Lower leg skin (tissue), 4 donors: ENCODE data around the gene RAB11FIP3. TPM values are rescaled to one million over a fixed set of nuclear protein-coding genes. Genes with fewer than 3 reads are reported as not detected.

Experiments
- DNase-seq, 2 donors: peaks; one replicate each; pipeline ENCODE4 v3.0.0-alpha.2; 2019; ENCODE audit warnings: low spot score in 2 of 2
- H3K4me3 ChIP-seq: fragments of 200-600 bp; sonication (generic); 2 replicates; pipeline ENCODE4 v1.5.1; 2017; ENCODE audit warnings: mild to moderate bottlenecking, low read depth; ENCODE audit not compliant: poor library complexity, severe bottlenecking
- CTCF ChIP-seq, 3 donors: fragments of 450-650 bp; IDR thresholded peaks; one replicate each; pipeline ENCODE4 v1.5.1; 2016; ENCODE audit warnings: antibody characterized with exemption in 3 of 3, mild to moderate bottlenecking in 3 of 3, moderate library complexity in 2 of 3
- POLR2A ChIP-seq, 2 donors: fragments of 450-650 bp; IDR thresholded peaks; one replicate each; pipeline ENCODE4 v1.6.1; 2016 to 2017; ENCODE audit warnings: antibody characterized with exemption in 2 of 2, mild to moderate bottlenecking in 1 of 2, moderate library complexity in 1 of 2
- WGBS, 2 donors: methylation state at CpG; one replicate each; pipeline ENCODE4 v1.1.5; 2018; 5-methylcytosine and 5-hydroxymethylcytosine counted together
- intact Hi-C: fragments of 100-400 bp; cut with DNase I; formaldehyde crosslinking; loops from one replicate; pipeline ENCODE4 v1.15.0; 2023; ENCODE audit warnings: low total_unique reads
- total RNA-seq, 4 donors: library from RNA; depleted of rRNA; stranded (reverse); fragments of >200 nt; gene quantifications; one replicate each; pipeline ENCODE4 v1.1.0, GENCODE V29; 2016

Gene RAB11FIP3
- total RNA-seq, 4 donors from 2014 or later: 22.1 to 66.3 (median 27.7) TPM

GRCh38 chr16:529012-529575 is 103.6 kb downstream of the RAB11FIP3 start:
- TF ChIP-seq POLR2A (IDR thresholded peaks at IDR 0.05): no peak
- no peak for TF ChIP-seq CTCF (IDR thresholded peaks at IDR 0.05)
- DNase-seq: no peak
- 24 to 32% methylated on average over 11 to 12 of the region's 12 CpGs for WGBS, 2 donors
- intact Hi-C loops: no loop called here
- H3K4me3 ChIP-seq: peak overlapping the region; percentile 48

- no peak for TF ChIP-seq CTCF (IDR thresholded peaks at IDR 0.05)
- TF ChIP-seq POLR2A (IDR thresholded peaks at IDR 0.05): no peak
- H3K4me3 ChIP-seq: no peak overlapping the region
- DNase-seq: no peak
- intact Hi-C loops: no loop called here
- WGBS, 2 donors: 85 to 89% methylated on average over 12 to 20 of the region's 23 CpGs
Measured at GRCh38 chr16:530111-530817, 104.8 kb downstream of the RAB11FIP3 start.

- H3K4me3 ChIP-seq: no peak overlapping the region
- intact Hi-C loops: no loop called here
- DNase-seq: no peak
- TF ChIP-seq CTCF (IDR thresholded peaks at IDR 0.05): no peak
- no peak for TF ChIP-seq POLR2A (IDR thresholded peaks at IDR 0.05)
- WGBS, 2 donors: 85 to 87% methylated on average over 14 to 15 of the region's 16 CpGs
Measured at GRCh38 chr16:531494-532125, 106.2 kb downstream of the RAB11FIP3 start.

- DNase-seq: no peak
- WGBS, 2 donors: 85 to 87% methylated on average over 20 of the region's 30 CpGs
- no peak for TF ChIP-seq CTCF (IDR thresholded peaks at IDR 0.05)
- no peak for TF ChIP-seq POLR2A (IDR thresholded peaks at IDR 0.05)
- no peak overlapping the region for H3K4me3 ChIP-seq
- intact Hi-C loops: no loop called here
Measured at GRCh38 chr16:533391-534123, 108.1 kb downstream of the RAB11FIP3 start.

GRCh38 chr16:534135-534534 is 108.7 kb downstream of the RAB11FIP3 start:
- TF ChIP-seq POLR2A (IDR thresholded peaks at IDR 0.05) (no peak), CTCF (IDR thresholded peaks at IDR 0.05) (no peak)
- DNase-seq: no peak
- H3K4me3 ChIP-seq: no peak overlapping the region
- WGBS, 2 donors: 83 to 90% methylated on average over 9 to 18 of the region's 21 CpGs
- intact Hi-C loops: no loop called here
